Activated CD4-positive, alpha-beta T cell treated with anti-CD3 and anti-CD28 coated beads, Interleukin-2, amount 50 U/mL, for 16 hours (primary cell): ENCODE measurements around the gene PEG3.
"Not testable (repeated sequence)": the region's sequence is repeated elsewhere in the genome, so short reads cannot be mapped to it uniquely, and the experiment has no call there.

Experiments
- DNase-seq: peaks from one replicate; pipeline ENCODE4 v3.0.0-alpha.2; 2020

Gene PEG3

DNA sequence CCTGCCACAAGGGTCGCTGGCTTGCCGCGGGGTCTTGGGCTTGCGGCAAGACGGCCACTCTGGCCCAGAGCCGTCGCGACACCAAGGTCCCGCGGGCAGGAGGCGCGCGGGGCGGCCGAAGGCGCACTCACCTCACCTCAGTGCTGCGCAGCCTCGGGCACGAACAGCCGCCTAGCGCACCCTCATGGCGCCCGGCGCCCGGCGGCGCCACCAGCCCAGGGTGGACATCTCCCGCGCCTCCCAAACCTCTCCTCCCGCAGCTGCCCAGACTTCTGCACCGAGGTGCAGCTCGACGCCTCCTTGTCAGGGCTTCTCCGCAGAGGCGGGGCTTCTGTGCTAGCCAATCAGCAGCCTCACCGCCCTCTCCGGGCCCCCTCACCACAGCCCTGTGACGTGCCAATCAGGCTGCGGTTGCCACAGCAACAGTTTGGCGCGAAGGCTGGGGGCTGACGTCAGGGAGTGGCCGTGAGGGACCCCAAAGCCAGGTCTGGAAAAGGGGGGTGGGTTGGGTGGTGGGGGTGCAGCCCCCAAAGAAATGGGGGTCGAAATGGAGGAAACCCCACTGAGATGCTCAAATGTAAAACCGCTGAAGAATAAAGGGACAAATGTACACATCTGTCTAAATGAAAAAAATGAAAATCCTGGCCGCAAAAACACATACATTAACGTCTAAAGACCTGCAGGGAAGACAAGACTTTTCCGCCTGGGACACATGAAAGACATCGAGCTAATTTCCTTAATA is at the start of gene PEG3, which contains the start of gene ZIM2:
Gene PEG3, minus strand, starts transcription at position 276 of the 742 bp plus-strand sequence. CDS start 16,071 bp downstream, outside the sequence.
Gene ZIM2, minus strand, starts transcription at position 276 of the 742 bp plus-strand sequence. CDS start 16,449 bp downstream, outside the sequence.
- no peak for DNase-seq

GRCh38 chr19:56885173-56885985 is 44.9 kb upstream of the PEG3 start:
- no peak for DNase-seq

DNA sequence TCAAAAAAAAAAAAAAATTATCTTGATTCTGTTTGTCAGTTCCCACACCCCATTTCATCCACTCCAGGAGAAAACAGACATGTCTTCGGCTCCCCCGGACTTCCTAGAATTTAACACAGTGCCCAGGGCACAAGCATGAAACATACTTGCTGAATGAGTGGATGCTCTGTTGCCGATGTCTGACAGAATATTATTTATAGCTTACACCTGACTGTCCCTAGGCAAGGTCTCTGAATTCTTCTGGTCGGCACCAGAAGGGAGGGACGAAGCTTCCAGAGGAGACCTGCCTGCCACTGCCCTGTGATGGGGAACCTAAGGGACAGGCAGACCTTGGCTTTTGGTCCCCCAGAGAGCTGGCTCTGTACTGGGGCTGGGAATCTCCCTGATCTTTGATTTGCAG is 43.9 kb upstream of the PEG3 start:
- DNase-seq = no peak

- no peak for DNase-seq
Observed at GRCh38 chr19:56880592-56881190, 40.2 kb upstream of the PEG3 start.

DNA sequence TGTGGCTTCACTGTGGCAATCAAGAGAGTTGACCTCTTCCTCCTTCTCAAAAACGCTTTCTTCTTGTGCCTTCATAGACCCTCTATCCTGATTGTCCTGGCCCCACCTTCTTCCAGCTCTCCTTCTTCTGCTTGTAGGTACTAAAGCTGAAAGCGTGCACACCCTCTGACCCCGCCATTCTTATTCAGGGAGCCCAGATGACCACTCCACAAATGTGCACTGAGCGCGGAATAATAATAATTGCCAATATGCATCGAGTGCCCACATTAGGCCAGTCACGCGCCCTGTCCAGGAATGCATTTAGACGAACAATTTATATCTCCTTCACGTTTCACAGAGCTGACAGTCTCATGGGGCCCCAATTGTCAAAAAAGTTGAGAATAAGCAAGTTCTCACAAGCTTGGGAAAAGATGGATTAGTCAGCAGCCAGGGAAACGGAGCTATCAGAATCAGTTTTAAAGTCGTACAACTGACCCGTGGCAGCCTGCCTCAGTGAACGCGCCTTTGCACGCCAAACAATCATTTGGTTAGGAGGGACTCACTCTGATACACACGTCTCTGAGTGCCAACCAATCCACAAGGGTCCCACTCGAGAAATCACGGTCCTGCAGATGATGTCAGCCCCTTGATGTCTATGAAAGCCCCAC is 36.7 kb upstream of the PEG3 start:
- no peak for DNase-seq

DNA sequence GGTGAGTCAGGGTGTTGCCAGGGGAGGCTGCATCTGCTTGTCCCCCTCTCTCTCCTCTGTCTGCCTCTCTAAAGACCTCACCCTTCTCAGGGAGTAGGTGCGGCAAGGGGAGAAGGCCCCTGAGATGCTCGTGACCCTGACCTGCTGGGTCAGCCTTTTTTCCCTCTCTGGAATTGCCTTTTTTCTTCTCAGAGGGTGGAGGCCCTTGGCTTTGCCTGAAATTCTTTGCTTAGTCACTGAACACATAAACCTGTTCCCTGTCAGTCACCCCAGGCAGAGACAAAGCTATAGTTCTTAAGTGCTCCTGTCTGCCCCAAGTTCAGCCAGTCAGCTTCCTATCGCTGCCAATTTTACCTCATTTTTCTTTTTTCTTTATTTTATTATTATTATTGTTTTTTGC is 35.2 kb upstream of the PEG3 start:
- DNase-seq = no peak

DNA sequence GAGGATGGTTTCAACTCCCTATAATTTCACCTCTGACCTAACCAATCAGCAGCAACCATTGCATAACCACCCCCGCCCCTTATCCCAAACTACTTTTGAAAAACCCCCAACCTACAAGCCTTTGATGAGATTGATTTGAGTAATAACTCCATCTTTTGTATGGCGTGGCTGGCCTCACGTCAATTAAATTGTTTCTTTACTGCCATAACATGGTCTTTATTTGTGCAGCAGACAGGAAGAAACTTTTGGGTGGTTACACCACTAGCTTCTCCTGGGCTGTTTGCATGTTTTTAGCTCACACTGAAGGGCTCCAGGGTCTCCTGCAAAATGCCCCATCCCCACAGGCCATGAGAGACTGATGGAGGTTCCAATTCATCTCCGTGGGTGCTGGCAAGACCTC is 34.0 kb upstream of the PEG3 start:
- no peak for DNase-seq

DNA sequence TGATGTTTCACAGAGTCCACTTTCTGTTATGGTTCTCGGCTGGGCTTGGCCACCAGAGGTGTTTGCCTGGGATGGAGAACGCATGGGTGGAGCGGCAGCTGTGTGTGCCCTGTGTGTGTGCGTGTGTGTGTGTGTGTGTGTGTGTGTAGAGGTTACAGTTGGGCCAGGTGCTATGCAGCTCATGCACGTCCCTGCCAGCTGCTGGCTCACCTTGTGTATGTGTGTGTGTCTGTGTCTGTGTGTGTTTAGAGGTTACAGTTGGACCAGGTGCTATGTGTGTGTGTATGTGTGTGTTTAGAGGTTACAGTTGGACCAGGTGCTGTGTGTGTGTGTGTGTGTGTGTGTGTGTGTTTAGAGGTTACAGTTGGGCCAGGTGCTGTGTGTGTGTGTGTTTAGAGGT is 33.0 kb upstream of the PEG3 start:
- DNase-seq = no peak

- no peak for DNase-seq
Observed at GRCh38 chr19:56869886-56870285, 29.4 kb upstream of the PEG3 start.

DNA sequence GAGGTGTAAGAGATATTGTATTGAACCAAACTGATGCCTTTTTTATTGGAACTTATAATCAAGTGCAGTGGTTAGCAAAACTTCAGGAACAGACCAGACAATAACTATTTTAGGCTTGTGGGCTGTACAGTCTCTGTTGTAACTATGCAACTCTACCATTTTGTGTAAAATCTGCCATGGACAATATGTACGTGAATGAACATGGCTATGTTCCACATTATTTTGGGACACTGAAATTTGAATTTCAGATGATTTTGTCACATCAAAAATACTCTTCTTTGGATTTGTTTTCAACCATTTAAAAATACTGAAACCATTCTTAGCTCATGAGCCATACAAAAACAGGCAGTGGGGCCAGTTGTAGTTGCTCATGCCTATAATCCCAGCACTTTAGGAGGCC is 27.9 kb upstream of the PEG3 start:
- no peak for DNase-seq

- no peak for DNase-seq
Observed at GRCh38 chr19:56866538-56866937, 26.0 kb upstream of the PEG3 start.

DNA sequence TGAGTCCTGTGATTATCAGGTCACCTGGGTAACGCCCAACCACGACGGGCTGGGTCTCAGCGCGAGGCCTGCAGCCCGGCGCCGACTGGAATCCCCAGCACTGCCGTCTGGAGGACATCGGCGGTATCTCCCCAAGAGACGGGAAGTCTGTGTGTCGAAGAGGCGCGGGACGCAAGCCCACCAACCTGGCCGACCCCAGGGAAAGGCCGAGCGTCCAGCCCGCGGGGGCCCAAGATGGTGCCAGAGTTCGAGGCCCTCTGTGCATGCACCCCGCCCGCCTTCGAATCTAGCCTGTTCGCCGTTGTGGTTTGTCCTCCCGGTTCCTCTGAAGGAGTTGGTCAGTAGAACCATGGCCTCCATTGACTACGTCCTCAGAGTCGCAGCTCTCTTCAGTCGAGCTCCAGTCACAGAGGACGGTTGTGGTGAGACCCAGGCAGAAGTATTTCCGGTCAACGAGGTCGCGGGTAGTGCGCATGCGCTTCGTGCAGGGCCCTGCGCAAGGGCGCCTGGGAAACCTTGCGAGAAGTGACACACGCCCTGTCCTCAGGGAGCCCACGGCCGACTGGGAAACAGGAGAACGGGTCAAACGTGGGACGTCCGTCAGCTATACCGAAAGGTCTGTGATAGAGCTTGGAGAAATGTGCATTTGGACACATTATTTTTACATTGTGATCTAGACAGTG is 24.1 kb upstream of the PEG3 start:
- DNase-seq = no peak

DNA sequence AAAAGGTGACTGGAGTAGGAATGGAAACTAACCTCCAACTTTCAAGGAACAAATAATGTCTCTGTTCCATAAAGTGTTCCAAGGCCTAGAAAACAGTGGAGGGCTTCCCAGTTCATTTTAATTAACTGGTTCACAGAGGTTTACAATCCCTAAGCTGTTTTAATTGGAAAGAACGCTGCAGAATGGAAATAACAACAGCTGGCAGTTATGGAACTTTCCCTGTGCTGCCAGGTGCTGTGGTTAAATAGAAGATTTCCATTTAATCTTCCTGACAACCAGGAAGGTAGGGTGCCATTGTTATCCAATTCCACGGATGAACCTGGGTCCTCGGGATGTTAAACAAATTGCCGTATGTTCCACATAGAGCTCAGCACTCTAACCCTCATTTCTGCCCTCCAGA is 22.2 kb upstream of the PEG3 start:
- DNase-seq = no peak

DNA sequence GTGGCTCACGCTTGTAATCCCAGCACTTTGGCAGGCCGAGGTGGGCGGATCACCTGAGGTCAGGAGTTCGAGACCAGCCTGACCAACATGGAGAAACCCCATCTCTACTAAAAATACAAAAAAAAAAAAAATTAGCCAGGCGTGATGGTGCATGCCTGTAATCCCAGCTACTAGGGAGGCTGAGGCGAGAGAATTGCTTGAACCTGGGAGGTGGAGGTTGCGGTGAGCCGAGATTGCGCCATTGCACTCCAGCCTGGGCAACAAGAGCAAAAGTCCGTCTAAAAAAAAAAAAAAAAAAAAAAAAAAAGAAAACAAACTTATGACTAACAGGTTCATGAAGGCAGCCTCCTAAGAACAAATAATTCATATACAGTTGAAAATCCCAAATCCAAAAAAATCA is 19.9 kb upstream of the PEG3 start:
- DNase-seq = not testable (repeated sequence)

DNA sequence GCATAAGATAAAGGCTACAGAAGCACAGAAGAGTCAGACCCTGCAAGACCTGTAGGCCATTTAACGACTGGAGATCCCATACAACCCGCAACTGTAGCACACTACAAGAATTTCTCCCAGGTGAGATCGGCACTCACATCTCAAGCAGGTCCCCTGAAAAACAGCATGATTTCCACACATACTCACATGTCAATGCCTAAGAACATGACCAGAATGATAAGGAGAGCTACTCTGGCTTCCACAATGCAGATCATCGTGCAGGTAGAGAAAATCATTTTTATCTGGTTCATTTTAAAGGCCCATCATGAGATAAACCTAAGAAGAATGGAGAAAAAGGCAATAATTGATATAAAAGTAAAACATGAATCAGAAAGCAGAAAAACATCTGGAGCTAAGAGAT is 17.5 kb upstream of the PEG3 start:
- DNase-seq = no peak

DNA sequence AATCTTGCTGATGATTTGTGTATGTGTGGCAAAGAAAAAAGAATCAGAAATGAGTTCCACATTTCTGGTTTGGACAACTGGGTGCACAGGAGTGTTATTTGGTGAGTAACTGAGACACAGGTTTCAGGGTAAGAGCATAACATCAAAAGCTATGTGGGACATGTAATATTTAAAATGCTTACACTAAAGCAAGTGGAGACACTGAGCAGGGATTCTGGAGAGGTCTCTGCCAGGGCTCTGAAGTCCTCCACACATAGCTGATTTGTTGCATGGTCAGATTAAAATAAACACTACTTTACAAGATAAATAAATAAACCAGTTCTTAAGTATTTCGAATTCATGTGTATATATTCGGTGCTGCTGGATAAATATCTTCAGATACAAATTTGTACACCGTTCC is 16.3 kb upstream of the PEG3 start:
- no peak for DNase-seq

DNA sequence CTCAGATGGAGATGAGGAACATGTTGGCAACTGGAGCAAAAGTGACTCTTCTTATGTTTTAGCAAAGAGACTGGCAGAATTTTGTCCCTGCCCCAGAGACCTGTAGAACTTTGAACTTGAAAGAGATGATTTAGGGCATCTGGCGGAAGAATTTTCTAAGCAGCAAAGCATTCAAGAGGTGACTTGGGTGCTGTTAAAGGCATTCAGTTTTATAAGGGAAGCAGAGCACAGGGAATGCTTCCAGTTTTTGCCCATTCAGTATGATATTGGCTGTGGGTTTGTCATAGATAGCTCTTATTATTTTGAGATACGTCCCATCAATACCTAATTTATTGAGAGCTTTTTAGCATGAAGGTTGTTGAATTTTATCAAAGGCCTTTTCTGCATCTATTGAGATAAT is 11.8 kb upstream of the PEG3 start:
- not testable (repeated sequence) for DNase-seq

DNA sequence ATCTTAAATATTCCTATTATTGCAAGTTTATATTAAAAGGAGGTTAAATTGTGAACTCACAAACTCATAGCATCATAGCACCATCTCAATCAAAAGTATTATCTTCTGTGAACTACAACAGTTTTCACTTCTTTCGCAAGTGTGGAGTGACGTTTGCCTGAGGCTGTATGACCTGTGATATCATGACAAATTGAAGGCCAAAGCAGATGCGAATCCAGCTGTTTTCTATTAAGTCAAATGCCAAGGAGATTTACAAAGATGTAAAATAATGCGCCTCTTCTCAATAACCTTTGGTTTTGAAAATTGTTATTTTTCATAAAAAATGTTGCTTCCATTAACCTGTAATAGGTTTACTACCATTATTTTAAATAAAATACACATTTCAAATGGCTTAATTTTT is 7.6 kb upstream of the PEG3 start:
- DNase-seq = no peak

- DNase-seq = no peak
Observed at GRCh38 chr19:56842412-56842811, 1.9 kb upstream of the PEG3 start.

DNA sequence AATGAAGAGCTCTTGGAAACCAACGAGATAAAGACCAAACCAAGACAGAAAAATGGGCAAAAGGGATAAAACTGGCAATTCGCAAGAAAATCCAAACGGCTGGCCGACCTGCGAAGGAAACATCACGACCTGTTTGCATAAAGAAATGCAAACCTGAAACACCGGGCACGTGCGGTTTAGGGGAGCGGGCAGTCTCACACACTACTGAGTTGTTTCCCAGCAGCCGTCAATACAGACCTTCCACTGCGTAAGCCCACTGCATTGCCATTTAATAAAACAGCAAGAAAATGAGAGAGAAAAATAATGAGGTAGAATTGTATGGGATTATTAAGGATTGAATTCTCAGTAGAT is 642 bp upstream of the PEG3 start:
- no peak for DNase-seq

GRCh38 chr19:56839652-56840450 is 675 bp downstream of the PEG3 start:
- peak; percentile 2 for DNase-seq
